Astrocyte (in vitro differentiated cells and primary cell): ENCODE measurements around the gene PRKCE.

Experiments used
- CTCF ChIP-seq: IDR thresholded peaks from 2 replicates; pipeline ENCODE4 v1.5.1; 2011; ENCODE audit warnings: low read depth, mild to moderate bottlenecking, inconsistent platforms, low read length, moderate library complexity; ENCODE audit not compliant: insufficient read depth
- EZH2 ChIP-seq: IDR thresholded peaks from 2 replicates; pipeline ENCODE4 v1.6.1; 2012; ENCODE audit warnings: mild to moderate bottlenecking, low read length, inconsistent platforms; ENCODE audit not compliant: insufficient read depth

GRCh38 chr2:46067501-46068305, 416.2 kb downstream of the PRKCE start:
- no peak for TF ChIP-seq CTCF
- TF ChIP-seq EZH2: no peak
